IPS-18c (cell line): ENCODE data around the gene PDLIM1.
A peak's percentile ranks its signal among the peaks of the same experiment; 100 is the strongest.

ENCODE experiments used
- H3K4me3 ChIP-seq: 2 replicates; pipeline ENCODE4 v1.7.0; 2013; ENCODE audit warnings: low read depth, mild to moderate bottlenecking, low read length, moderate library complexity; ENCODE audit not compliant: insufficient read depth
- H3K9me3 ChIP-seq: one replicate; pipeline ENCODE4 v1.6.1; 2013; ENCODE audit warnings: mild to moderate bottlenecking, low read length, moderate library complexity; ENCODE audit not compliant: control insufficient read depth, insufficient read depth

The PDLIM1 gene

GRCh38 chr10:95300022-95300539 lies 9.3 kb upstream of the PDLIM1 start:
- no peaks in the 10 kb centered on the region for H3K9me3 ChIP-seq
- no peak overlapping the region for H3K4me3 ChIP-seq

GRCh38 chr10:95297402-95297801 lies 6.6 kb upstream of the PDLIM1 start:
- no peaks in the 10 kb centered on the region for H3K9me3 ChIP-seq
- no peak overlapping the region for H3K4me3 ChIP-seq

GRCh38 chr10:95296764-95297163 lies 6.0 kb upstream of the PDLIM1 start:
- Histone ChIP-seq H3K4me3 (no peak overlapping the region), H3K9me3 (no peaks in the 10 kb centered on the region)

GRCh38 chr10:95295031-95295755 lies 4.4 kb upstream of the PDLIM1 start:
- H3K4me3 ChIP-seq: no peak overlapping the region; the same call in 1 of the 2 replicates

GRCh38 chr10:95293631-95294030 lies 2.8 kb upstream of the PDLIM1 start:
- H3K4me3 ChIP-seq: no peak overlapping the region
- no peaks in the 10 kb centered on the region for H3K9me3 ChIP-seq

More at GRCh38 chr10:95295031-95295755, 4.4 kb upstream of the PDLIM1 start:
- no peaks in the 10 kb centered on the region for H3K9me3 ChIP-seq

- Histone ChIP-seq H3K9me3 (no peaks in the 10 kb centered on the region), H3K4me3 (peak overlapping the region; percentile 36)
Measured at GRCh38 chr10:95291365-95292039, 699 bp upstream of the PDLIM1 start.

GRCh38 chr10:95289921-95290421 lies 832 bp downstream of the PDLIM1 start:
- H3K4me3 ChIP-seq: peak overlapping the region; percentile 90
- no peaks in the 10 kb centered on the region for H3K9me3 ChIP-seq

GRCh38 chr10:95289003-95289920 lies 1.5 kb downstream of the PDLIM1 start:
- H3K9me3 ChIP-seq: no peaks in the 10 kb centered on the region
- peak overlapping the region; percentile 90 for H3K4me3 ChIP-seq

- H3K9me3 ChIP-seq: no peaks in the 10 kb centered on the region
- H3K4me3 ChIP-seq: no peak overlapping the region
Measured at GRCh38 chr10:95288303-95288702, 2.5 kb downstream of the PDLIM1 start.

GRCh38 chr10:95287281-95287680 lies 3.5 kb downstream of the PDLIM1 start:
- Histone ChIP-seq H3K9me3 (no peaks in the 10 kb centered on the region), H3K4me3 (no peak overlapping the region)

GRCh38 chr10:95286707-95287106 lies 4.1 kb downstream of the PDLIM1 start:
- Histone ChIP-seq H3K4me3 (no peak overlapping the region), H3K9me3 (no peaks in the 10 kb centered on the region)

- H3K4me3 ChIP-seq: no peak overlapping the region
- no peaks in the 10 kb centered on the region for H3K9me3 ChIP-seq
Measured at GRCh38 chr10:95285556-95285955, 5.2 kb downstream of the PDLIM1 start.

- Histone ChIP-seq H3K4me3 (no peak overlapping the region), H3K9me3 (no peaks in the 10 kb centered on the region)
Measured at GRCh38 chr10:95284807-95285206, 6.0 kb downstream of the PDLIM1 start.

GRCh38 chr10:95282107-95282506 lies 8.7 kb downstream of the PDLIM1 start:
- H3K9me3 ChIP-seq: no peaks in the 10 kb centered on the region
- no peak overlapping the region for H3K4me3 ChIP-seq

GRCh38 chr10:95281206-95281605 lies 9.6 kb downstream of the PDLIM1 start:
- H3K9me3 ChIP-seq: no peaks in the 10 kb centered on the region
- H3K4me3 ChIP-seq: no peak overlapping the region

- Histone ChIP-seq H3K9me3 (no peaks in the 10 kb centered on the region), H3K4me3 (no peak overlapping the region)
Measured at GRCh38 chr10:95280637-95281036, 10.2 kb downstream of the PDLIM1 start.
